PC-9 (cell line): ENCODE measurements around the gene SH3PXD2A.

Experiments
- EZH2 ChIP-seq: fragments of 200-600 bp; sonication (generic); IDR thresholded peaks from 2 replicates; pipeline ENCODE4 v1.8.0; 2017; ENCODE audit warnings: antibody characterized with exemption, low read depth
- TF ChIP-seq, protein P1 (sequence below): fragments of 200-600 bp; sonication (generic); conservative IDR thresholded peaks from 2 replicates; pipeline ENCODE4 v1.6.1; 2017; ENCODE audit warnings: mixed run types, antibody characterized with exemption, mild to moderate bottlenecking, moderate library complexity

DNA sequence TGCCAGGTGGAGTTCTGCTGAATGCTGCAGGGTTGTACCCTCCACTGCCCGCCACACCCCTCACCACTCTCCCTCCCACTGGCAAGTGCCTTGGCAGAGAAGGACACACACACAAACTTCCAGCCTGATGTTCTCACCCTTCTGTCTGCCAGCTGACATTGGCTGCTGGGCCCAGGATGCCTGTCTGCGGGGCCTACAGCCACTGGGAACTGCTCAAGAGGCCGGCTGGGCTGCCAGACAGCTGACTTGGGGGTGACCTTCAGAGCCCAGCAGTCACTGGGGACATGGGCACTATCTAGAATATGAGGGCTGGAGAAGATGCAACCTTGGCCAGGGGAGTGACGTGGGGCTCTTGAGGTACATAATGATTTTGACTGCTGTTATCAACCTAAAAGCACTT, 157.1 kb downstream of the SH3PXD2A start:
- TF ChIP-seq, protein P1, sequence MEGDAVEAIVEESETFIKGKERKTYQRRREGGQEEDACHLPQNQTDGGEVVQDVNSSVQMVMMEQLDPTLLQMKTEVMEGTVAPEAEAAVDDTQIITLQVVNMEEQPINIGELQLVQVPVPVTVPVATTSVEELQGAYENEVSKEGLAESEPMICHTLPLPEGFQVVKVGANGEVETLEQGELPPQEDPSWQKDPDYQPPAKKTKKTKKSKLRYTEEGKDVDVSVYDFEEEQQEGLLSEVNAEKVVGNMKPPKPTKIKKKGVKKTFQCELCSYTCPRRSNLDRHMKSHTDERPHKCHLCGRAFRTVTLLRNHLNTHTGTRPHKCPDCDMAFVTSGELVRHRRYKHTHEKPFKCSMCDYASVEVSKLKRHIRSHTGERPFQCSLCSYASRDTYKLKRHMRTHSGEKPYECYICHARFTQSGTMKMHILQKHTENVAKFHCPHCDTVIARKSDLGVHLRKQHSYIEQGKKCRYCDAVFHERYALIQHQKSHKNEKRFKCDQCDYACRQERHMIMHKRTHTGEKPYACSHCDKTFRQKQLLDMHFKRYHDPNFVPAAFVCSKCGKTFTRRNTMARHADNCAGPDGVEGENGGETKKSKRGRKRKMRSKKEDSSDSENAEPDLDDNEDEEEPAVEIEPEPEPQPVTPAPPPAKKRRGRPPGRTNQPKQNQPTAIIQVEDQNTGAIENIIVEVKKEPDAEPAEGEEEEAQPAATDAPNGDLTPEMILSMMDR: no peak
- no peak for TF ChIP-seq EZH2
